Right lobe of liver (tissue), 4 donors: ENCODE data around the gene CKM.

Experiments used
- POLR2A ChIP-seq: fragments of 450-650 bp; IDR thresholded peaks from one replicate; pipeline ENCODE4 v1.6.1; 2017; ENCODE audit warnings: antibody characterized with exemption, mild to moderate bottlenecking
- TF ChIP-seq, protein P1 (sequence below), 4 donors: fragments of 200-600 bp in 3 of 4; fragments of 450-650 bp in 1 of 4; IDR thresholded peaks; one replicate each; pipeline versions ENCODE4 v1.5.1 to v1.8.0; 2016 to 2022; ENCODE audit warnings: antibody characterized with exemption in 4 of 4, mild to moderate bottlenecking in 2 of 4
- donor health status: DM: no; HTN: no; CAD: no.
- donor health status: DM: no; HTN: no; CAD: no.
- donor health status: DM: no; HTN: yes; CAD: no.

DNA sequence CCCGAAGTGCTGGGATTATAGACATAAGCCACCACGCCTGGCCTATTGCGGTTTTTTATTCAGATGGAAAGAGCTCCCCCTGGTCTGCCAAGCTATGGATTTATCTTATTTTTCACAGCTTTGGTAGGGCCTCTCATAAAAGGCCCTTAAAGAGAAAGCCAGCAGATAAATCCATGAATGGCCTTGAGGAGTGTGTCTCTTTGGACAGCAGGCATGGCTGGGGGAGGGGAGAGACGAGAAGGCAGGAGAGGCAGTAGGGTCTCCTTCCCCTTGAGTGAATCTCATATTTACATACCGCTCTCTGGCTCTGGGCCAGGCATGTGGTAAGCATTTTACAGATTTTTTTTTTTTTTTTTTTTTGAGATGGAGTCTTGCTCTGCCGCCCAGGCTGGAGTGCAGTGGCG, 46.4 kb downstream of the CKM start:
- TF ChIP-seq, protein P1, sequence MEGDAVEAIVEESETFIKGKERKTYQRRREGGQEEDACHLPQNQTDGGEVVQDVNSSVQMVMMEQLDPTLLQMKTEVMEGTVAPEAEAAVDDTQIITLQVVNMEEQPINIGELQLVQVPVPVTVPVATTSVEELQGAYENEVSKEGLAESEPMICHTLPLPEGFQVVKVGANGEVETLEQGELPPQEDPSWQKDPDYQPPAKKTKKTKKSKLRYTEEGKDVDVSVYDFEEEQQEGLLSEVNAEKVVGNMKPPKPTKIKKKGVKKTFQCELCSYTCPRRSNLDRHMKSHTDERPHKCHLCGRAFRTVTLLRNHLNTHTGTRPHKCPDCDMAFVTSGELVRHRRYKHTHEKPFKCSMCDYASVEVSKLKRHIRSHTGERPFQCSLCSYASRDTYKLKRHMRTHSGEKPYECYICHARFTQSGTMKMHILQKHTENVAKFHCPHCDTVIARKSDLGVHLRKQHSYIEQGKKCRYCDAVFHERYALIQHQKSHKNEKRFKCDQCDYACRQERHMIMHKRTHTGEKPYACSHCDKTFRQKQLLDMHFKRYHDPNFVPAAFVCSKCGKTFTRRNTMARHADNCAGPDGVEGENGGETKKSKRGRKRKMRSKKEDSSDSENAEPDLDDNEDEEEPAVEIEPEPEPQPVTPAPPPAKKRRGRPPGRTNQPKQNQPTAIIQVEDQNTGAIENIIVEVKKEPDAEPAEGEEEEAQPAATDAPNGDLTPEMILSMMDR (IDR thresholded peaks at IDR 0.05): no peak
- TF ChIP-seq POLR2A: no peak
